MM.1S (cell line): Measurements from ENCODE around the gene SNX25.

Experiments used
- CTCF ChIP-seq: fragments of 300-600 bp; sonication (generic); IDR thresholded peaks from 2 replicates; pipeline ENCODE4 v1.5.1; 2016; ENCODE audit warnings: antibody characterized with exemption, low read length, mixed read lengths
- EZH2 ChIP-seq: fragments of 300-600 bp; sonication (generic); optimal IDR thresholded peaks from 2 replicates; pipeline ENCODE3; 2017; ENCODE audit warnings: low read depth, mild to moderate bottlenecking, antibody characterized with exemption, low read length, mixed read lengths
- EZH2phosphoT487 ChIP-seq: fragments of 300-600 bp; sonication (generic); IDR thresholded peaks from 2 replicates; pipeline ENCODE4 v1.6.1; 2018; ENCODE audit warnings: antibody characterized with exemption, low read length

- TF ChIP-seq CTCF, result no peak
- no peak for TF ChIP-seq EZH2
- TF ChIP-seq EZH2phosphoT487, result no peak
Measured at GRCh38 chr4:185405296-185405999, 196.1 kb downstream of the SNX25 start.
